Measurements from ENCODE around the gene ATP2B3. TPM values are rescaled to one million over a fixed set of nuclear protein-coding genes. Genes with fewer than 3 reads are reported as not detected.
A peak's percentile ranks its signal among the peaks of the same experiment; 100 is the strongest.

The ATP2B3 gene
- total and polyA plus RNA-seq, 2 of the 4 experiments (the other 2 are of a cell fraction), result under 0.01 to 0.03 TPM

DNA sequence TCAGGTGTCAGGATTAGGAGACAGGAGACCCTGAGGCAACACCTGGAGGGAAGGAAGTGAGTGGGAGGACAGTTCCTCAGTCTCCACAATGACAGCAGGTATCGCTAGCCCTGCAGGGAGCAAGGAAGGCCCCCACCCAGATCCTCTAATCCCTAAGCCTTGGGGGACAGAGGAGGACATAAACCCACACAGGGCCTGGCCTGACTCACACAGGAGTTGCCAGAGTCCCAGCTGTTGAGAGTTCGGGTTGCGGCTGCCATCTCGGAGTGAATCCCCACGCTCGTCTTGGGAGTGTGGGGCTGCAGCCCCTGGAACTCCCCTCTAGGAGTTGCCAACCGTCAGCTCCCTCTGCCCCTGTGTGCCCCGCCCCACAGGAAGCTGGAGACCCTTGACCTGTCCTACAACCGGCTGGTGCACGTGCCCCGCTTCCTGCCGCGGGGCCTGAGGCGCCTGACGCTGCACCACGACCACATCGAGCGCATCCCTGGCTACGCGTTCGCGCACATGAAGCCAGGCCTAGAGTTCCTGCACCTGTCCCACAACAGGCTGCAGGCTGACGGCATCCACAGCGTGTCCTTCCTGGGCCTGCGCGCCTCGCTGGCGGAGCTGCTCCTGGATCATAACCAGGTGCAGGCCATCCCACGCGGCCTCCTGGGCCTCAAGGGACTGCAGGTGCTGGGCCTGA is 31.9 kb upstream of the ATP2B3 start:
- ChIA-PET CTCF (no interaction called here), POLR2A (ENCODE audit: unreplicated experiment) (no interaction called here)
- Histone ChIP-seq H4K20me1 (ENCODE audit: insufficient read depth, low read length) (no peaks in the 10 kb centered on the region), H4K91ac (ENCODE audit: insufficient read depth, low read depth, low read length) (no peak overlapping the region), H2AFZ (replicated peaks; ENCODE audit: low read length, poor library complexity) (no peak overlapping the region), H3K9ac (ENCODE audit: low read depth, low read length) (no peak overlapping the region), H3K27ac (ENCODE audit: insufficient read depth, low read length) (no peak overlapping the region), H4K5ac (ENCODE audit: low read depth, low read length) (no peak overlapping the region), H3K36me3 (ENCODE audit: control insufficient read depth, insufficient read depth, low read length) (no peaks in the 10 kb centered on the region), H3K4me3 (ENCODE audit: insufficient read depth, low read depth, low read length) (no peak overlapping the region), H2BK20ac (ENCODE audit: low read depth, low read length) (no peak overlapping the region), H3K23ac (ENCODE audit: low read depth, low read length) (no peak overlapping the region), H2AK5ac (ENCODE audit: low read depth, low read length) (peak overlapping the region; percentile 67; the same call in 1 of the 2 replicates), H3K4me1 (ENCODE audit: control insufficient read depth, insufficient read depth, low read length) (peaks cover 14% of the 10 kb centered on the region), H2AK9ac (replicated peaks; ENCODE audit: low read depth, low read length, poor library complexity) (no peak overlapping the region), H2BK15ac (ENCODE audit: low read depth, low read length) (no peak overlapping the region), H3K79me1 (ENCODE audit: low read depth in 1 of 2, low read length in 2 of 2) (peaks cover 0 to 3% of the 10 kb centered on the region in 2 experiments; a peak in 1 of 4 replicates), H3K9me3 (ENCODE audit: control insufficient read depth, insufficient read depth, low read length) (no peaks in the 10 kb centered on the region), H4K8ac (ENCODE audit: low read depth in 2 of 2, low read length in 2 of 2) (no peak overlapping the region), H3K18ac (ENCODE audit: low read depth, low read length) (no peak overlapping the region), H3K4ac (ENCODE audit: low read depth, low read length) (no peak overlapping the region), H3K27me3 (ENCODE audit: control insufficient read depth, insufficient read depth, low read length) (no peaks in the 10 kb centered on the region), H3K14ac (replicated peaks; ENCODE audit: low read depth, low read length) (no peak overlapping the region), H3K4me2 (ENCODE audit: low read depth, low read length) (no peak overlapping the region), H3K9me1 (ENCODE audit: insufficient read depth, low read length) (peaks cover 9% of the 10 kb centered on the region), H2BK120ac (ENCODE audit: low read depth, low read length) (no peak overlapping the region), H3K56ac (ENCODE audit: extremely low read depth, insufficient read depth, low read length) (no peak overlapping the region), H2BK5ac (ENCODE audit: low read depth, low read length, poor library complexity, severe bottlenecking) (no peak overlapping the region)
- in situ Hi-C loops (cut with MboI; ENCODE audit: low sequenced_read_pairs), result no loop called here
- dilution Hi-C loops (cut with HindIII; ENCODE audit: low sequenced_read_pairs, unreplicated experiment), result no loop called here
- BruUV-seq (replicated peaks), result no TSS peak
- no peak for ATAC-seq (ENCODE audit: low read depth)
- intact Hi-C loops (cut with micrococcal nuclease), result no loop called here
- TF ChIP-seq, protein P1, sequence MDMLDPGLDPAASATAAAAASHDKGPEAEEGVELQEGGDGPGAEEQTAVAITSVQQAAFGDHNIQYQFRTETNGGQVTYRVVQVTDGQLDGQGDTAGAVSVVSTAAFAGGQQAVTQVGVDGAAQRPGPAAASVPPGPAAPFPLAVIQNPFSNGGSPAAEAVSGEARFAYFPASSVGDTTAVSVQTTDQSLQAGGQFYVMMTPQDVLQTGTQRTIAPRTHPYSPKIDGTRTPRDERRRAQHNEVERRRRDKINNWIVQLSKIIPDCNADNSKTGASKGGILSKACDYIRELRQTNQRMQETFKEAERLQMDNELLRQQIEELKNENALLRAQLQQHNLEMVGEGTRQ (IDR thresholded peaks at IDR 0.05; ENCODE audit: low read depth, low read length), result no peak
- TF ChIP-seq CHD1 (IDR thresholded peaks at IDR 0.05; ENCODE audit: low read depth, low read length) (no peak), MXI1 (IDR thresholded peaks at IDR 0.05; ENCODE audit: borderline replicate concordance, low read depth, low read length) (no peak), POLR2A (IDR thresholded peaks at IDR 0.05; ENCODE audit: low read depth, low read length) (no peak), FOS (IDR thresholded peaks at IDR 0.05; ENCODE audit: low read depth, low read length) (no peak), MAZ (IDR thresholded peaks at IDR 0.05; ENCODE audit: borderline replicate concordance, low read depth, low read length) (no peak), CEBPB (IDR thresholded peaks at IDR 0.05; ENCODE audit: low read depth, low read length) (no peak), RFX5 (IDR thresholded peaks at IDR 0.05; ENCODE audit: low read depth, low read length) (no peak), BHLHE40 (IDR thresholded peaks at IDR 0.05; ENCODE audit: low read depth, low read length) (no peak), SMC3 (IDR thresholded peaks at IDR 0.05; ENCODE audit: low read depth, low read length) (no peak), MAFK (IDR thresholded peaks at IDR 0.05; ENCODE audit: low read depth, low read length) (no peak), NFE2L2 (IDR thresholded peaks at IDR 0.05; ENCODE audit: low read depth, low read length) (no peak), RCOR1 (IDR thresholded peaks at IDR 0.05; ENCODE audit: insufficient replicate concordance, low read length) (no peak)
- TF ChIP-seq, protein P2, sequence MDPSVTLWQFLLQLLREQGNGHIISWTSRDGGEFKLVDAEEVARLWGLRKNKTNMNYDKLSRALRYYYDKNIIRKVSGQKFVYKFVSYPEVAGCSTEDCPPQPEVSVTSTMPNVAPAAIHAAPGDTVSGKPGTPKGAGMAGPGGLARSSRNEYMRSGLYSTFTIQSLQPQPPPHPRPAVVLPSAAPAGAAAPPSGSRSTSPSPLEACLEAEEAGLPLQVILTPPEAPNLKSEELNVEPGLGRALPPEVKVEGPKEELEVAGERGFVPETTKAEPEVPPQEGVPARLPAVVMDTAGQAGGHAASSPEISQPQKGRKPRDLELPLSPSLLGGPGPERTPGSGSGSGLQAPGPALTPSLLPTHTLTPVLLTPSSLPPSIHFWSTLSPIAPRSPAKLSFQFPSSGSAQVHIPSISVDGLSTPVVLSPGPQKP (IDR thresholded peaks at IDR 0.05; ENCODE audit: borderline replicate concordance, low read depth, low read length), result no peak
- DNase-seq, result no peak
- 78% methylated on average over 24 of the region's 30 CpGs; no CpG with 5 or more reads in 1 of the 2 experiments for WGBS, 2 experiments (ENCODE audit: extremely low coverage in 2 of 2, insufficient read length in 1 of 2)
